ENCODE measurements around the gene NFX1. TPM values are rescaled to one million over a fixed set of nuclear protein-coding genes. Genes with fewer than 3 reads are reported as not detected.

NFX1 gene
- total RNA-seq, 1 donor from 2014 or later: 37.5 TPM

GRCh38 chr9:33344145-33344544 is 53.8 kb downstream of the NFX1 start:
- Mint-ChIP-seq H3K27me3 (ENCODE audit: unreplicated experiment) (peaks cover 4% of the 10 kb centered on the region), H3K4me1 (ENCODE audit: low read depth, unreplicated experiment) (no peaks in the 10 kb centered on the region), H3K27ac (ENCODE audit: unreplicated experiment) (no peak overlapping the region), H3K4me3 (ENCODE audit: unreplicated experiment) (no peak overlapping the region), H3K9me3 (ENCODE audit: unreplicated experiment) (peaks cover 11% of the 10 kb centered on the region), H3K36me3 (ENCODE audit: unreplicated experiment) (peaks cover 39% of the 10 kb centered on the region)
- no peak for DNase-seq
- no peak for TF ChIP-seq CTCF (IDR thresholded peaks at IDR 0.05; ENCODE audit: partially characterized antibody, unreplicated experiment)

DNA sequence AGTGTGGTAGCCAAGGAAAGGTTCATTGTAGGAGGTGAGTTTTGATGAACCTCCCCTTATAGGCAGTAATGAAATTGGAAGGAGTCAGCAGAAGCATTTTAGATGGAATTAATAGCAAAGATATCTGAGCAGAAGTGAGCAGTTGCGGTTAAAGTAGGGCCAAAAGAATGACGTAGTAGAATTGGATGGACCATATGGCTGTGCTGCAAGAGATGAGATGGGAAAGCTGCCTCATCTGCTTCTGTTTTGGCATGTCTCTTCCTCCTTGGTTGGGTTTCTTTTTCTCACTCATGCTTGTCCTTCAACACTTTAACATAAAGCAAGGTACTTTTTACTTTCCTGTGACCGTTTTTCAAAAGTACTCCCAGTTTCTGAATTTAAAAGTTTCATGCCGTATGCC is 56.2 kb downstream of the NFX1 start:
- no peak overlapping the region for H3K4me3 Mint-ChIP-seq (ENCODE audit: unreplicated experiment)
- TF ChIP-seq CTCF (IDR thresholded peaks at IDR 0.05; ENCODE audit: partially characterized antibody, unreplicated experiment): no peak
- peaks cover 19% of the 10 kb centered on the region for H3K36me3 Mint-ChIP-seq (ENCODE audit: unreplicated experiment)
- no peaks in the 10 kb centered on the region for H3K9me3 Mint-ChIP-seq (ENCODE audit: unreplicated experiment)
- no peaks in the 10 kb centered on the region for H3K27me3 Mint-ChIP-seq (ENCODE audit: unreplicated experiment)
- no peak overlapping the region for H3K27ac Mint-ChIP-seq (ENCODE audit: unreplicated experiment)
- DNase-seq: no peak
- H3K4me1 Mint-ChIP-seq (ENCODE audit: low read depth, unreplicated experiment): no peaks in the 10 kb centered on the region

GRCh38 chr9:33348998-33349397 is 58.7 kb downstream of the NFX1 start:
- H3K27me3 Mint-ChIP-seq (ENCODE audit: unreplicated experiment): no peaks in the 10 kb centered on the region
- H3K36me3 Mint-ChIP-seq (ENCODE audit: unreplicated experiment): peaks cover 19% of the 10 kb centered on the region
- no peak overlapping the region for H3K27ac Mint-ChIP-seq (ENCODE audit: unreplicated experiment)
- TF ChIP-seq CTCF (IDR thresholded peaks at IDR 0.05; ENCODE audit: partially characterized antibody, unreplicated experiment): no peak
- no peak for DNase-seq
- H3K4me1 Mint-ChIP-seq (ENCODE audit: low read depth, unreplicated experiment): no peaks in the 10 kb centered on the region
- H3K4me3 Mint-ChIP-seq (ENCODE audit: unreplicated experiment): no peak overlapping the region
- H3K9me3 Mint-ChIP-seq (ENCODE audit: unreplicated experiment): no peaks in the 10 kb centered on the region

DNA sequence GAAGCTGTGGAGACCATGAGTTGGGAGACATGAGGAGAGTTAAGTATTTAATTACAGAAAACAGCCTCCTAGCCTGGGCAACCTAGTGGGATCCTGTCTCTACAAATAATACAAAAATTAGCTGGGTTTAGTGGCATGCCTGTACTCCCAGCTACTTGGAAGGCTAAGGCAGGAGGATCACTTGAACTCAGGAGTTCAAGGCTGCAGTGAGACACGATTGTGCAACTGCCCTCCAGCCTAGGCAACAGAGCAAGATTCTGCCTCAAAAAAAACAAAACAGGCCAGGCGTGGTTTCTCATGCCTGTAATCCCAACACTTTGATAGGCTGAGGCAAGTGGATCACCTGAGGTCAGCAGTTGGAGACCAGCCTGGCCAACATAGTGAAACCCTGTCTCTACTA is 59.4 kb downstream of the NFX1 start:
- Mint-ChIP-seq H3K36me3 (ENCODE audit: unreplicated experiment) (peaks cover 19% of the 10 kb centered on the region), H3K9me3 (ENCODE audit: unreplicated experiment) (no peaks in the 10 kb centered on the region), H3K4me1 (ENCODE audit: low read depth, unreplicated experiment) (peaks cover 6% of the 10 kb centered on the region), H3K4me3 (ENCODE audit: unreplicated experiment) (no peak overlapping the region), H3K27me3 (ENCODE audit: unreplicated experiment) (no peaks in the 10 kb centered on the region), H3K27ac (ENCODE audit: unreplicated experiment) (no peak overlapping the region)
- TF ChIP-seq CTCF (IDR thresholded peaks at IDR 0.05; ENCODE audit: partially characterized antibody, unreplicated experiment): no peak
- DNase-seq: no peak

DNA sequence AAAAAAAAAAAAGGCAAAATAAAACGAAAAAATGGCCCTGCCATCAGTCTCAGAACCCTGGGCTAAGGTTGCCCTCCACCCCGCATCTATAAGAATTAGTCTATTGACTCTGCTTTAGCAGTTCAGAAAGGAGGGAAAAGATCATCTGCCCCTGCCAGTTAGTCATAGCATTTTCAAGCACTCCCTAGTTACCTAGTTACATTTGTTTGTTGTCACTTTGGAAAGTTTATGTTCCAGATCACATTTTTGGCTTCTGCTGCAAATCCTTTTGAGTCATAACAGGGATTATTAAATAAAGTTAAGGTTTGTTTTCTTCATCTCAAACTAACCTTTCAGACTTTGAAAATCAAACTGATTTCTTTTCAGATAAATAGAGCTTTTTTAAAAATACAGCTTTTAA is 60.0 kb downstream of the NFX1 start:
- Mint-ChIP-seq H3K4me3 (ENCODE audit: unreplicated experiment) (no peak overlapping the region), H3K27ac (ENCODE audit: unreplicated experiment) (no peak overlapping the region), H3K27me3 (ENCODE audit: unreplicated experiment) (no peaks in the 10 kb centered on the region), H3K9me3 (ENCODE audit: unreplicated experiment) (no peaks in the 10 kb centered on the region), H3K4me1 (ENCODE audit: low read depth, unreplicated experiment) (peaks cover 6% of the 10 kb centered on the region), H3K36me3 (ENCODE audit: unreplicated experiment) (peaks cover 19% of the 10 kb centered on the region)
- no peak for DNase-seq
- TF ChIP-seq CTCF (IDR thresholded peaks at IDR 0.05; ENCODE audit: partially characterized antibody, unreplicated experiment): no peak
